PFSK-1 (cell line): ENCODE data around the gene CACNA1A.

Experiments
- FOXP2 ChIP-seq: optimal IDR thresholded peaks from 2 replicates; pipeline ENCODE3; 2011; ENCODE audit warnings: borderline replicate concordance, control low read depth, inconsistent platforms; ENCODE audit not compliant: insufficient read depth; ENCODE audit errors: extremely low read length, extremely low read depth
- POLR2AphosphoS5 ChIP-seq: IDR thresholded peaks from 2 replicates; pipeline ENCODE4 v1.6.1; 2012; ENCODE audit warnings: low read depth, mild to moderate bottlenecking, control low read depth, low read length, moderate library complexity
- SIN3A ChIP-seq: IDR thresholded peaks from 2 replicates; pipeline ENCODE4 v1.6.1; 2012; ENCODE audit warnings: mild to moderate bottlenecking, low read length, moderate library complexity, borderline replicate concordance; ENCODE audit not compliant: insufficient read depth
- TAF1 ChIP-seq: IDR thresholded peaks from 2 replicates; pipeline ENCODE4 v1.6.1; 2012; ENCODE audit warnings: low read length, control low read depth, borderline replicate concordance; ENCODE audit not compliant: insufficient read depth
- TF ChIP-seq, protein P1 (sequence below), 2 experiments: IDR thresholded peaks; 2 replicates each; pipeline versions ENCODE4 v1.6.1 to v1.8.0; 2011 to 2012; ENCODE audit warnings: low read depth in 2 of 2, low read length in 2 of 2, control low read depth in 1 of 2, inconsistent platforms in 1 of 2, mild to moderate bottlenecking in 1 of 2, moderate library complexity in 1 of 2; ENCODE audit not compliant: insufficient read depth in 1 of 2

The CACNA1A gene

DNA sequence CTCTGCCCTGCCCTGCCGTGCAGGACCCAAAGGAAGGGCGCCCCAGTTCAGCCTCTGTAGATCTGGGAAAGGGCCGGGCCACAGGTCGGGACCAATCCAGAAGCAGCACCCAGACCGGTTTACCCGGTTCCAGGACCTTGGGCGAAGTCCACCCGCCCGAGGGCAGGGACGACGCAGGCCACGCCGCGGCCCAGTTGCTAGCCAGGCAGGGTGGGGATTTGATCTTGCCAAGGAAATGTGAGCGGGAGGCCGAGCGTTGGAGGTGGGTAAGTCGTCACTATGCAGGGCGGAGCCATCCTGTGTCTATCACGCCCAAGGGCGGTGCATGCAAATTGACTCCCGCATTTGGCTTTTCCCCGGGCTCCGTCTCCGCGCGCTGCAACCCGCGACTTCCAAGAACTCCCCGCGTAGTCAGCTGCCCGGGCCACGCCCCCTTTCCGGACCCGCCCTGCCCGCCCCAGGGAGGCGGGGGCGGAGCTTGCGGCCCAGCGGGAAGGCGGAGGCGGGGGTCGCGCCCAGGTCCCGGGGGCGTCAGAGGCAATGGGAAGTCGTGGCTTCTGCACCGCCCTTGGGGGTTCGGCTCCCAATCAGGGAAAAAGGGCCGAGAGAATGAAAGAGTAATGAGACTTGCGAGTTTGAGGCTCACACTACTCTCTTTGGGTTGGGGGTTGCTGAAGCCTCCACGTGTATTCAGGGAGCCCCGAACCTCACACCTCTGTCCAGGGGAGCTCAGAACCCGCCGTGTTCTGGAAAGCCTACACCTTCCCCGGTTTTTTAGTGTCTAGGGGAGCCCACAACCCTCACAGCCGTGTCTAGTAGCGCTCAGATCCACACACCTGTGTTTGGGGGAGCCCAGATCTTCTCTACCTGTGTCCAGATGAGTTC is 343.3 kb downstream of the CACNA1A start:
- TF ChIP-seq TAF1 (no peak), FOXP2 (peak; percentile 70), POLR2AphosphoS5 (peak; percentile 55; the same call in 1 of the 2 replicates), SIN3A (no peak)
- TF ChIP-seq, protein P1, sequence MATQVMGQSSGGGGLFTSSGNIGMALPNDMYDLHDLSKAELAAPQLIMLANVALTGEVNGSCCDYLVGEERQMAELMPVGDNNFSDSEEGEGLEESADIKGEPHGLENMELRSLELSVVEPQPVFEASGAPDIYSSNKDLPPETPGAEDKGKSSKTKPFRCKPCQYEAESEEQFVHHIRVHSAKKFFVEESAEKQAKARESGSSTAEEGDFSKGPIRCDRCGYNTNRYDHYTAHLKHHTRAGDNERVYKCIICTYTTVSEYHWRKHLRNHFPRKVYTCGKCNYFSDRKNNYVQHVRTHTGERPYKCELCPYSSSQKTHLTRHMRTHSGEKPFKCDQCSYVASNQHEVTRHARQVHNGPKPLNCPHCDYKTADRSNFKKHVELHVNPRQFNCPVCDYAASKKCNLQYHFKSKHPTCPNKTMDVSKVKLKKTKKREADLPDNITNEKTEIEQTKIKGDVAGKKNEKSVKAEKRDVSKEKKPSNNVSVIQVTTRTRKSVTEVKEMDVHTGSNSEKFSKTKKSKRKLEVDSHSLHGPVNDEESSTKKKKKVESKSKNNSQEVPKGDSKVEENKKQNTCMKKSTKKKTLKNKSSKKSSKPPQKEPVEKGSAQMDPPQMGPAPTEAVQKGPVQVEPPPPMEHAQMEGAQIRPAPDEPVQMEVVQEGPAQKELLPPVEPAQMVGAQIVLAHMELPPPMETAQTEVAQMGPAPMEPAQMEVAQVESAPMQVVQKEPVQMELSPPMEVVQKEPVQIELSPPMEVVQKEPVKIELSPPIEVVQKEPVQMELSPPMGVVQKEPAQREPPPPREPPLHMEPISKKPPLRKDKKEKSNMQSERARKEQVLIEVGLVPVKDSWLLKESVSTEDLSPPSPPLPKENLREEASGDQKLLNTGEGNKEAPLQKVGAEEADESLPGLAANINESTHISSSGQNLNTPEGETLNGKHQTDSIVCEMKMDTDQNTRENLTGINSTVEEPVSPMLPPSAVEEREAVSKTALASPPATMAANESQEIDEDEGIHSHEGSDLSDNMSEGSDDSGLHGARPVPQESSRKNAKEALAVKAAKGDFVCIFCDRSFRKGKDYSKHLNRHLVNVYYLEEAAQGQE (IDR thresholded peaks at IDR 0.05; ENCODE audit: insufficient read depth in 1 of 2, low read depth in 2 of 2, low read length in 2 of 2): no peak

DNA sequence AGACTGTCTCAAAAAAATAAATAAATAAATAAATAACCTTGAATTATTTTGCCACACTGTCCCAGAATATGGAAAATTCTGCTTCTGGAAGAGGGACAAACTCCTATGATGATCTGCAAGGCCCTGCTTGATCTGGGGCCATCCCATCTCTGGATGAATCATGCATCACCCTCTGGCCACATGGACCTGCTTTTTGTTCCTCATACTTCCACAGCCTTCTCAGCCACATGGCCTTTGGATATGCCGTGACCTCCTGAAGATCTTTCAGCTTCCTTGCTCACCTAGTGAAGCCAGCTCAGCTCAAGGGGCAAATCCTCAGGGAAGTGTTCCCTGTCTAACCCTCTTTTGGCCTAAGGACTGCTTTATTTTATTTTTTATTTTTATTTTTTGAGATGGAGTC is 345.7 kb downstream of the CACNA1A start:
- TF ChIP-seq SIN3A (no peak), TAF1 (no peak), POLR2AphosphoS5 (no peak), FOXP2 (no peak)
- TF ChIP-seq, protein P1 (IDR thresholded peaks at IDR 0.05; ENCODE audit: insufficient read depth in 1 of 2, low read depth in 2 of 2, low read length in 2 of 2): no peak

DNA sequence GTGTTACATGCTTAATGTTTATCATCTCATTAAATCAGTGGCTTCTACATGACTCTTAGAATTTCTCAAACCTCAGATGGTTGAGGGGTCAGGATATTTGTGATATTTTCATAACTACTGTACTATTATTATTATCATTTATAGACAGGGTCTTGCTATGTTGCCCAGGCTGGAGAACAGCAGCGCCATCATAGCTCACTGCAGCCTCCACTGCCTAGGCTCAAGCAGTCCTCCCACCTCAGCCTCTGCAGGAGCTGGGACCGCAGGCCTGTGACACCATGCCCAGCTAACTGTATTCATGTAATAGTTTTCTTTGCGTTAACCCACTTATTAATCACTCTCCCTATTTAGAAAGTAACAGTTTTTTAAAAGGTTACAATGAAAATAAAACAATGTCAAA is 346.6 kb downstream of the CACNA1A start:
- TF ChIP-seq FOXP2 (no peak), SIN3A (no peak), POLR2AphosphoS5 (no peak), TAF1 (no peak)
- TF ChIP-seq, protein P1 (IDR thresholded peaks at IDR 0.05; ENCODE audit: insufficient read depth in 1 of 2, low read depth in 2 of 2, low read length in 2 of 2): no peak
